GM23248 (cell line): ENCODE data around the gene HOXB9. TPM values are rescaled to one million over a fixed set of nuclear protein-coding genes. Genes with fewer than 3 reads are reported as not detected.

Experiments used
- DNase-seq: peaks from one replicate; pipeline ENCODE4 v3.0.0-alpha.2; 2015
- H2AFZ ChIP-seq: fragments of 200-600 bp; sonication (generic); 2 replicates; pipeline ENCODE4 v1.6.1; 2016; ENCODE audit warnings: antibody characterized with exemption
- H3F3A ChIP-seq: fragments of 200-600 bp; sonication (generic); 2 replicates; pipeline ENCODE4 v1.6.1; 2016; ENCODE audit warnings: mild to moderate bottlenecking, antibody characterized with exemption, mixed run types; ENCODE audit not compliant: insufficient read depth
- H3K27ac ChIP-seq: fragments of 200-600 bp; sonication (generic); 2 replicates; pipeline ENCODE4 v1.5.1; 2016; ENCODE audit warnings: mild to moderate bottlenecking
- H3K27me3 ChIP-seq: fragments of 200-600 bp; sonication (generic); replicated peaks from 2 replicates; pipeline ENCODE4 v1.6.1; 2016; ENCODE audit warnings: mild to moderate bottlenecking; ENCODE audit not compliant: insufficient read depth
- H3K36me3 ChIP-seq: fragments of 200-600 bp; sonication (generic); 2 replicates; pipeline ENCODE4 v1.6.1; 2016; ENCODE audit warnings: low read depth, mild to moderate bottlenecking
- H3K4me1 ChIP-seq: fragments of 200-600 bp; sonication (generic); 2 replicates; pipeline ENCODE4 v1.6.1; 2016; ENCODE audit warnings: mild to moderate bottlenecking; ENCODE audit not compliant: insufficient read depth
- H3K4me2 ChIP-seq: fragments of 200-600 bp; sonication (generic); one replicate; pipeline ENCODE4 v1.6.1; 2016; ENCODE audit warnings: mild to moderate bottlenecking; ENCODE audit not compliant: unreplicated experiment
- H3K4me3 ChIP-seq: fragments of 200-600 bp; sonication (generic); 2 replicates; pipeline ENCODE4 v1.5.1; 2016; ENCODE audit warnings: mild to moderate bottlenecking
- H3K79me2 ChIP-seq: fragments of 200-600 bp; sonication (generic); 2 replicates; pipeline ENCODE4 v1.6.1; 2016; ENCODE audit warnings: mild to moderate bottlenecking; ENCODE audit not compliant: insufficient read depth
- H3K9ac ChIP-seq: fragments of 200-600 bp; sonication (generic); 2 replicates; pipeline ENCODE4 v1.6.1; 2016; ENCODE audit warnings: mild to moderate bottlenecking
- H3K9me2 ChIP-seq: fragments of 200-600 bp; sonication (generic); 2 replicates; pipeline ENCODE4 v1.6.1; 2016; ENCODE audit warnings: mixed run types, mild to moderate bottlenecking, moderate library complexity; ENCODE audit not compliant: insufficient read depth
- H3K9me3 ChIP-seq: fragments of 200-600 bp; sonication (generic); one replicate; pipeline ENCODE4 v1.6.1; 2017; ENCODE audit warnings: low read depth
- H4K20me1 ChIP-seq: fragments of 200-600 bp; sonication (generic); 2 replicates; pipeline ENCODE4 v1.6.0; 2016; ENCODE audit not compliant: insufficient read depth
- EZH2 ChIP-seq: fragments of 200-600 bp; sonication (generic); IDR thresholded peaks from 2 replicates; pipeline ENCODE4 v1.6.1; 2018; ENCODE audit warnings: antibody characterized with exemption, mild to moderate bottlenecking; ENCODE audit not compliant: insufficient read depth, poor library complexity, severe bottlenecking
- EZH2phosphoT487 ChIP-seq: fragments of 200-600 bp; sonication (generic); IDR thresholded peaks from 2 replicates; pipeline ENCODE4 v1.6.1; 2018; ENCODE audit warnings: antibody characterized with exemption, moderate library complexity, mild to moderate bottlenecking, low read depth; ENCODE audit not compliant: insufficient read depth
- WGBS, 2 experiments: methylation state at CpG; one replicate each; pipeline ENCODE4 v1.1.6; 2015 to 2017; ENCODE audit warnings: low lambda C conversion rate in 2 of 2, low coverage in 1 of 2; ENCODE audit errors: missing lambda C conversion rate in 2 of 2; 5-methylcytosine and 5-hydroxymethylcytosine counted together
- in situ Hi-C: fragments of 300-500 bp; cut with MboI; formaldehyde crosslinking; loops from 2 replicates; pipeline ENCODE4 v1.15.0; 2020
- polyA plus RNA-seq: library from polyadenylated mRNA; unstranded; fragments of >200 nt; fragmentation: Nextera tagmentation; extraction: Ambion mirVana; gene quantifications from 2 replicates; pipeline ENCODE4 v1.2.1, GENCODE V29; 2016
- total RNA-seq: library from RNA; depleted of rRNA; stranded (reverse); fragments of >200 nt; shearing (Covaris generic); gene quantifications from 2 replicates; pipeline ENCODE4 v1.2.3, GENCODE V29; 2014

The HOXB9 gene
- total and polyA plus RNA-seq, 2 experiments from 2014 or later, result not detected

DNA sequence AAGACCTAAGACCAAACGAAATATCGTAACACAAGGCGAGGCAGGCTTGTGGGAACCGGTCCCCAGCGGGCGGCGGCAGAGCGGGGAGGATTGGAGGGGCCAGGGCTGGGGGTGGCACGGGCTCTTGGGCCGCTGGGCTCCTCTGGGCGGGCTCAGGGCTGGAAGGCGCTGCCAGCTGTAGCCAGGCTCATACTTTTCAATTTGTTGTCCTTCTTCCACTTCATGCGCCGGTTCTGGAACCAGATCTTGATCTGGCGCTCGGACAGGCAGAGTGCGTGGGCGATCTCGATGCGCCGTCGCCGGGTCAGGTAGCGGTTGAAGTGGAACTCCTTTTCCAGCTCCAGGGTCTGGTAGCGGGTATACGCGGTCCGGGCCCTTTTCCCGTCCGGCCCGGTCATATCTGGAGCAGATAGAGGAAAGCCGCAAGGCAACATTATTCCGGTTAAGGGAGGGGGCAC is 34.1 kb downstream of the HOXB9 start:
- H3K36me3 ChIP-seq, result no peaks in the 10 kb centered on the region
- no peaks in the 10 kb centered on the region for H3K27me3 ChIP-seq
- no peaks in the 10 kb centered on the region for H3K9me3 ChIP-seq
- H3K27ac ChIP-seq, result no peak overlapping the region
- TF ChIP-seq EZH2, result no peak
- no peak for TF ChIP-seq EZH2phosphoT487
- in situ Hi-C loops, result no loop called here
- 68 to 70% methylated on average over 33 of the region's 33 CpGs for WGBS, 2 experiments
- H3K4me3 ChIP-seq, result peak overlapping the region; percentile 74
- H4K20me1 ChIP-seq, result no peaks in the 10 kb centered on the region
- peak; percentile 38 for DNase-seq
- no peak overlapping the region for H3K4me2 ChIP-seq
- H3K9me2 ChIP-seq, result no peaks in the 10 kb centered on the region
- H3K4me1 ChIP-seq, result 0 out of 2 replicates have a peak, but pooled peaks cover 3% of the 10 kb centered on the region
- H2AFZ ChIP-seq, result peak overlapping the region; percentile 85
- peak overlapping the region; percentile 59; the same call in 1 of the 2 replicates for H3K9ac ChIP-seq
- H3F3A ChIP-seq, result no peaks in the 10 kb centered on the region
- peaks cover 8% of the 10 kb centered on the region for H3K79me2 ChIP-seq

DNA sequence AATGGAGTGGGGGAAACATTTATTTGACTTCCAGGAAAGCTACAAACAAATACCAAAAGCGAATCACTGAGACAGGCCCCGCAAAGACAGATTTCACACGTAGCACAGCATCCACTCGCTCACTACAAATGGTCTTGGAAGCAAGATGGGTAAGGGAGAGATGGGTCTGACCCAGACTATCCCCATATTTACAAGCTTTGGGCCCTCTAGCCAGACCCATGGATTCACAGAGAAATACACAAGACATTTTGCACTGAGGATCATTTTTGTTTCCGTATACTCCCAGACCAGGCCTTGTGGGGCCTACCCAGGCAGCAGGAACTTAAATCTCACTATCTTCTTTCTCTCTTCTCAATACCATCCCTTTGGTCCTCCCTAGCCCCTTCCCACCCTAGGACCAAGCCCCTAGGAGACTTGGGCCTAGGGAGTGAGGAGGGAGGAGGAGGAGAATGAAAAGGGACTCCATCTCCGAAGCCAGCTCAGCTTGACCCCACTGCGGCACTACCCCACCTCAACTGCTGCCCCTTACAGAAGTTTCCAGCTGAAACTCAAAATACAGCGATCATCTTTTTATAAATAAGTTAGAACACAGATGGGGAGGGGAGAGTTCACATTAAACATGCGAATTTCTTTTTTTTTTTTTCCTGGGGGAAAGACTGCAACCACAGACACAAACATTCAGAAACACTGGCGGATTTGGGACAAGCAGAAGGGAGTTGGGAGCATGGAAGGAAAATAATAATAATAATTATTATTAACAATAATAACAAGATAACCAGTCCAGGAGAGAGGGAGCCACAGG is 34.7 kb downstream of the HOXB9 start:
- Histone ChIP-seq H3K27ac (no peak overlapping the region), H2AFZ (no peak overlapping the region), H3K4me2 (no peak overlapping the region), H3K9me2 (no peaks in the 10 kb centered on the region), H3K27me3 (no peaks in the 10 kb centered on the region), H3F3A (no peaks in the 10 kb centered on the region), H3K9ac (no peak overlapping the region), H4K20me1 (no peaks in the 10 kb centered on the region), H3K4me1 (peaks cover 3% of the 10 kb centered on the region; the same call in 1 of the 2 replicates), H3K36me3 (no peaks in the 10 kb centered on the region), H3K9me3 (no peaks in the 10 kb centered on the region), H3K4me3 (no peak overlapping the region), H3K79me2 (peaks cover 6% of the 10 kb centered on the region; the same call in 1 of the 2 replicates)
- no peak for DNase-seq
- TF ChIP-seq EZH2 (no peak), EZH2phosphoT487 (no peak)
- WGBS, 2 experiments, result 96 to 100% methylated on average over 10 of the region's 10 CpGs
- in situ Hi-C loops, result no loop called here

DNA sequence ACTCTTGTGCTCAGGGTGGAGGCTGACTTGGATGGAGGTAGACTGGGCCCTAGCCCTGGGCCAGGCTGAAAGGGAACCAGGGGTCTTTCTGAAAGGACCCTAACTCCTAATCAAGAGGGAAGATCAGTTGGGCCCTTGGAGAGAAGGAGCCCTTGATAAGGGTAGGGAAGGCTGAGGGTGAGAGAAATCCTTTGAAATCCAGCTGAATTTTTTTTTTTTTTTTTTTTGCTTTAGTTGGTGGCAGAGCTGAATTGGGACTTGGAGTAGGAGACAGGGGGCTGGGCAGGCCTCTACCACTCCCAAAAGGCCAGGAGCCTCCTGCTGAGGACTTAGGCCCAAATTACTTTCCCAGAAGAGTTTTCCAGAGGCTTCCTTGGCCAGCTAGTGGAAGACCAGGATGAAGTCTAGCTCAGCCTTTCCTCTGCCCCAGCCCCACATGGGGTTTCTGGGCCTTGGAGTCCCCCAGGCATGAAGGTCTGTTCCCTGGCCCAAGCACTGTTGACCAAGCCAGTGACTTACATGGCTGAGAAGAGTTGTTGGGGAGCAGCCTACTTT is 35.5 kb downstream of the HOXB9 start:
- TF ChIP-seq EZH2 (no peak), EZH2phosphoT487 (no peak)
- Histone ChIP-seq H3K9ac (no peak overlapping the region), H3K9me2 (no peaks in the 10 kb centered on the region), H3K79me2 (peaks cover 4% of the 10 kb centered on the region; the same call in 1 of the 2 replicates), H3K4me2 (no peak overlapping the region), H3K27ac (no peak overlapping the region), H2AFZ (no peak overlapping the region), H3K36me3 (no peaks in the 10 kb centered on the region), H3K4me3 (no peak overlapping the region), H3F3A (0 out of 2 replicates have a peak, but pooled peaks cover 6% of the 10 kb centered on the region), H3K9me3 (no peaks in the 10 kb centered on the region), H4K20me1 (no peaks in the 10 kb centered on the region), H3K4me1 (peaks cover 8% of the 10 kb centered on the region; the same call in 1 of the 2 replicates), H3K27me3 (no peaks in the 10 kb centered on the region)
- in situ Hi-C loops, result no loop called here
- no peak for DNase-seq

DNA sequence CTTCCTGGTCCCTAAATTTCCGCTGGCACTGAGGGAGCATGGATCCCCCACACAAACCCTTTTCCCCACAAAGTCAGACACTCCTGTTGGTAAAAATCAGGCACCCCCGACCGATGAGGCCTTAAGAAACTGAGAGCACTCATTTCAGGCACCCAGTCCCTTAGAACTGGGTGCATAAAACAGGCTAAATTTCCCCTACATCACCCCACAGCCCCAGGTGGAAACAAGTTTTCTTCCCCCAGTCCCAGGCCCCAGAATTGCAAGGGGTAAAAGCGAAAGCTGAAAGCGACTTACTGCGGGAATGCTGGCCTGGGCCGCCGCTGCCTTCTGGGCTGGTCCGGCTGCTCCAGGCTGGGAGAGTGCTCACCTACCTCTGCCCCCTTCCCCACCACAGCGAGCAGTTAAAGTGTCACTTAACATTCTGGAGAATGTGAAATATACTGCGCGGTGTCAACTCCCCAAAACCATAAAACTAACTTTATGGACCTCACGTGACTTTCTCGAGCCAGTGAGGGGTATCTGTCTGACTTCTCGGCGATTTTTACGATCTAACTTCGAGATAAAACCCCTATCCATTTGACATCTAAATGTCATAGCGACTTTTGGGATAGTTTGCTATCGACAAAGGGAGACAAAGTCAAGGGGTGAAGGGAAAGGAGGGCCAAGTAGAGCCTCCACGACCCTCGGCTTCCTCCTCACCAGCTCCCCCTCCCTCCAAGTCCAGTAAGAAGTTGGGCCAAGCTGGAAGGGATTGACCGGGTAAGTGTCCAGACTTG is 36.1 kb downstream of the HOXB9 start, which contains the start of gene HOXB3:
HOXB3 (minus strand) TSS at position 411 of the 776 bp plus-strand sequence. CDS start 37,767 bp downstream, outside the sequence.
- Histone ChIP-seq H4K20me1 (no peaks in the 10 kb centered on the region), H3K36me3 (no peaks in the 10 kb centered on the region), H3K9me3 (no peaks in the 10 kb centered on the region), H3F3A (0 out of 2 replicates have a peak, but pooled peaks cover 8% of the 10 kb centered on the region), H3K4me1 (peaks cover 8% of the 10 kb centered on the region; the same call in 1 of the 2 replicates), H3K79me2 (peaks cover 4% of the 10 kb centered on the region; the same call in 1 of the 2 replicates), H3K4me3 (no peak within 1 kb of the TSS), H3K27me3 (no peaks in the 10 kb centered on the region), H2AFZ (no peak within 1 kb of the TSS), H3K4me2 (no peak within 1 kb of the TSS), H3K27ac (no peak within 1 kb of the TSS), H3K9ac (no peak within 1 kb of the TSS), H3K9me2 (no peaks in the 10 kb centered on the region)
- no peak for TF ChIP-seq EZH2
- TF ChIP-seq EZH2phosphoT487, result no peak
- in situ Hi-C loops, result no loop called here
- DNase-seq, result no peak
- 88 to 91% methylated on average over 23 of the region's 23 CpGs for WGBS, 2 experiments
